ENCODE data around the gene CDC37. TPM values are rescaled to one million over a fixed set of nuclear protein-coding genes. Genes with fewer than 3 reads are reported as not detected.

The CDC37 gene
- polyA plus RNA-seq, 1 experiment = 268 TPM

- H3K9me3 ChIP-seq (ENCODE audit: control insufficient read depth, insufficient read depth, low read length) = no peaks in the 10 kb centered on the region
- H3K27me3 ChIP-seq (ENCODE audit: control insufficient read depth, insufficient read depth, low read length) = no peaks in the 10 kb centered on the region
- no peak for TF ChIP-seq CTCF (IDR thresholded peaks at IDR 0.05; ENCODE audit: low read depth, low read length)
- DNase-seq (ENCODE audit: low read depth, low spot score) = no peak
- POLR2A ChIA-PET = no interaction called here
- CTCF ChIA-PET = interaction anchor here (1.0 kb wide), 1 partner anchor 137 kb away, joined by 3 read pairs; no protein-coding TSS in a partner anchor
- H3K27ac ChIP-seq (ENCODE audit: low read depth, low read length) = no peak overlapping the region
- no peak overlapping the region for H3K4me3 ChIP-seq (ENCODE audit: low read depth, low read length)
These were observed 7.4 kb downstream of the CDC37 start for GRCh38 chr19:10395917-10396316.

GRCh38 chr19:10395436-10395835, 7.9 kb downstream of the CDC37 start:
- TF ChIP-seq CTCF (IDR thresholded peaks at IDR 0.05; ENCODE audit: low read depth, low read length) = no peak
- H3K4me3 ChIP-seq (ENCODE audit: low read depth, low read length) = no peak overlapping the region
- H3K9me3 ChIP-seq (ENCODE audit: control insufficient read depth, insufficient read depth, low read length) = no peaks in the 10 kb centered on the region
- POLR2A ChIA-PET = no interaction called here
- DNase-seq (ENCODE audit: low read depth, low spot score) = no peak
- H3K27me3 ChIP-seq (ENCODE audit: control insufficient read depth, insufficient read depth, low read length) = no peaks in the 10 kb centered on the region
- CTCF ChIA-PET = interaction anchor here (1.0 kb wide), 1 partner anchor 136 kb away, joined by 3 read pairs; no protein-coding TSS in a partner anchor
- no peak overlapping the region for H3K27ac ChIP-seq (ENCODE audit: low read depth, low read length)

GRCh38 chr19:10395003-10395402, 8.3 kb downstream of the CDC37 start:
- DNase-seq (ENCODE audit: low read depth, low spot score) = no peak
- ChIA-PET CTCF (interaction anchor here (1.0 kb wide), 1 partner anchor 136 kb away, joined by 3 read pairs; no protein-coding TSS in a partner anchor), POLR2A (no interaction called here)
- Histone ChIP-seq H3K9me3 (ENCODE audit: control insufficient read depth, insufficient read depth, low read length) (no peaks in the 10 kb centered on the region), H3K27me3 (ENCODE audit: control insufficient read depth, insufficient read depth, low read length) (no peaks in the 10 kb centered on the region), H3K27ac (ENCODE audit: low read depth, low read length) (no peak overlapping the region), H3K4me3 (ENCODE audit: low read depth, low read length) (no peak overlapping the region)
- no peak for TF ChIP-seq CTCF (IDR thresholded peaks at IDR 0.05; ENCODE audit: low read depth, low read length)

- POLR2A ChIA-PET = no interaction called here
- Histone ChIP-seq H3K4me3 (ENCODE audit: low read depth, low read length) (no peak overlapping the region), H3K9me3 (ENCODE audit: control insufficient read depth, insufficient read depth, low read length) (no peaks in the 10 kb centered on the region), H3K27me3 (ENCODE audit: control insufficient read depth, insufficient read depth, low read length) (no peaks in the 10 kb centered on the region), H3K27ac (ENCODE audit: low read depth, low read length) (no peak overlapping the region)
- DNase-seq (ENCODE audit: low read depth, low spot score) = no peak
- TF ChIP-seq CTCF (IDR thresholded peaks at IDR 0.05; ENCODE audit: low read depth, low read length) = no peak
- CTCF ChIA-PET = interaction anchor here (7.1 kb wide), 1 partner anchor 134 kb away, joined by 188 read pairs; no protein-coding TSS in a partner anchor
These were observed 10.2 kb downstream of the CDC37 start for GRCh38 chr19:10393137-10393536.

GRCh38 chr19:10392120-10392519, 11.2 kb downstream of the CDC37 start:
- no peak for TF ChIP-seq CTCF (IDR thresholded peaks at IDR 0.05; ENCODE audit: low read depth, low read length)
- Histone ChIP-seq H3K27ac (ENCODE audit: low read depth, low read length) (no peak overlapping the region), H3K4me3 (ENCODE audit: low read depth, low read length) (no peak overlapping the region), H3K9me3 (ENCODE audit: control insufficient read depth, insufficient read depth, low read length) (no peaks in the 10 kb centered on the region), H3K27me3 (ENCODE audit: control insufficient read depth, insufficient read depth, low read length) (no peaks in the 10 kb centered on the region)
- no peak for DNase-seq (ENCODE audit: low read depth, low spot score)
- ChIA-PET CTCF (interaction anchor here (0.6 to 7.1 kb wide), 6 partner anchors 8 to 210 kb away, joined by 4 to 188 read pairs (median 12); partner anchors contain the start of gene ICAM1), POLR2A (interaction anchor here (0.8 kb wide), 1 partner anchor 12 kb away, joined by 3 read pairs; the partner anchor contains the start of gene TYK2)

Data from AG04450 (cell line).